ENCODE data around the gene NDUFB10.
"Not testable (repeated sequence)": the region's sequence is repeated elsewhere in the genome, so short reads cannot be mapped to it uniquely, and the experiment has no call there.

NDUFB10 gene

DNA sequence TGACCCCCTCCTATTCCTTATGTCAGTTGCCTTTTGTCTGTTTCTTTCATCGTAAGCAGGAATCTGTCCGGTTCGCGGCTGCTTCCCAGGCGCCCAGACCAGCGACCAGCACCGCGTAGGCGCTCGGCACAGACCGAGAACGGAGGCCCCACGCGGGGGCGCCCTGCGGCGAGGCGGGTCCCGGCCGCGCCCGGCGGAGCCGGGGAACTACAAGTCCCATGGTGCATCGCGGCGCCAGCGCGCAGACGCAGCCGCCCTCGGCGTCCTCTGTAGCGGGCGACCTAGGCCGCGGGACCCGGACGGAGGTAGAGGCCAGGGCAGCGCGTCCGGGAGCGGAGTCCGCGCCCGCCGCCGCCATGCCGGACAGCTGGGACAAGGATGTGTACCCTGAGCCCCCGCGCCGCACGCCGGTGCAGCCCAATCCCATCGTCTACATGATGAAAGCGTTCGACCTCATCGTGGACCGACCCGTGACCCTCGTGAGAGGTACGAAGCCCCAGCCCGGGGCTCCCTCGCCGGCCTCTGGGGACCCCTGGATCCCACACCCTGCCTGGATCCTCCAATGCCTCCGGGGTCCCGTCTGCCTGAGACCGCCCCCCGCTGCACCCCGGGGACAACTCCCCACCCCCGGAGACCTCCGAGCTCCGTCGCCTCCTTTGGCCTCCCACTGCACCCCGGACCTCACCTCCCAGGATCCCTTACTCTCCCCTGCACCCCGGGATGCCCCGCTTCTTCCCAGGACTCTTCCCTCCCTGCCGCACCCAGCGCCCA is at the start of gene NDUFB10:
Gene NDUFB10, plus strand, starts transcription at position 270 of the 771 bp plus-strand sequence. Its CDS starts 87 bp downstream, at position 357.
- DNase-seq = no peak

DNA sequence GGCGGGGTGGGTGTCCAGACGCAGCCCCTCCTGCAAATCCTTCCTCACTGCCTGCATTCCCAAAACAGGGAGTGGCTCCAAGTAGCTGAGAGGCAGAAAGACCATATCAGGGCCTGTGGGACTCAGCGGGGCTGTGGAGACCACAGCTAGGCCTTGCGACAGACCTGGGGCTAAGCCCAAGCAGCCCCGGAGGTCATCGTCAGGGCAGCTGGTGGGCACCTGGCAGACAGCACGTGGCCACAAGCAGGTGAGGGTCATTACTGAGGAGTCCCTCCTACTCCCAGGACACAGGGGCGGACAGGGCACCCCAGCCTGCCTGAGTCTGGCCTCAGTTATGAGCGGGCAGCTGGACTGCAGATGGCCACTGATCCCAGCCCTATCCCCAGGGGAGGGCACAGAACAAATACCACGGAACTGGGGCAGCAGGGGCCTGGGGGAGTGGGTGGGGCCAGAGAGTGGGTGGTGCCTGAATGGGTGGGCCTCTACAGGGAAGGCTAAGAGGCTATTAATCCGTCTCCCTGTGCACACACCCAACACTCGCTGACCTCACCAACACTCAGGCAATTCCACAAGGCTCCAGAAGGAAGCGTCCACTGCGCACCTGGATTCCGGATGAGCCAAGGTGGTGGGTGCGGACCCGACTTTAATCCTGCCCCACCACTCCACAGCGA is 49.6 kb upstream of the NDUFB10 start:
- peak; percentile 38 for DNase-seq

DNA sequence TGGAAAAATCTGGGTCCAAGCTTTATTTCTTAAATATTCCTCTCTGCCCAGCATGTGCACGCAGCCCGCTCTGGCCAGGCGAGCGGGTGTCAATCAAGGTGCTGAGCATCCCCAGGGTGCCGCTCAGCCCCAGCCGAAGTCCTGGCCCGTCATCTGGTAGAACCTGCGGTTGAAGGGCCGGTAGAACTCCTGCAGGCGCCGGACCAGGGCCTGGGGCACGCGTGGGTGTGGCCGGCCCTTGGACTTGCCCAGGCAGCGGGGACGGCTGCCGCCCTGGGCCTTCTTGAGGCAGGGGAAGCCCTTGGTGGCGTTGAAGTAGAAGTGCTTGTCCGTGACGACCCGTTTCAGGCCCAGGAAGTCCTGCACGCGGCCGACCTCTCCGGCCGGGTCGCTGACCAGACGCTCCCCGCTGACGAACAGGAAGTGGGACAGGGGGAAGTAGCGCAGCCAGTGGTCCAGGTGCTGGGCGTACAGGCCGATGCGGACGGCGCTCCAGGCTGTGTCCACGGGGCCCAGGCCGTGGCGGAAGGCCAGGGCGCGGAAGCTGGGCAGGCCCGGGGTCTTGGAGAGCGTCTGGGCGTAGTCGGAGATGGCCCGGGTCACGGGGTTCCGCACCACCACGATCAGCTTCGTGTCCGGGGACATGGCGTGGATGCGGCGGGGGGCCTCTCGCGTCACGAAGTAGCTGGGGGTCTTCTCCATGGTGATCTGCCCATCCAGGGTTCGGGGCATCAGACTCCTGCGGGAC is 47.7 kb upstream of the NDUFB10 start:
- no peak for DNase-seq

DNA sequence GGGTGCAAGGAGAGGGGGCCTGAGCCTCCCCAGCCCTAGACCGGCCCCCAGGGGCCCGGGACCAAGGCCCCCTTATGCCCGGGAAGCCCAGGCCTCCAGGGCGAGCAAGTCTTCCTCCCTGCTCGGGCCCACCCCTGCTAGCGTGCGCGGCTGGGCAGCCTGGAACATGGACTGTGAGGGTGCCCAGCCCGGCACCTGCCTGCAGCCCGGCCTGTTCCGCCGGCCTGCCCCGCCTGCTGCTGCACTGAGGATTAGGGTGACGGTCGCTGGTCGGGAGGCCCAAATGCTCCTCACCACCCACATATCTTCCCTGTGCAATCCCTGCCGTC is 47.2 kb upstream of the NDUFB10 start:
- no peak for DNase-seq

DNA sequence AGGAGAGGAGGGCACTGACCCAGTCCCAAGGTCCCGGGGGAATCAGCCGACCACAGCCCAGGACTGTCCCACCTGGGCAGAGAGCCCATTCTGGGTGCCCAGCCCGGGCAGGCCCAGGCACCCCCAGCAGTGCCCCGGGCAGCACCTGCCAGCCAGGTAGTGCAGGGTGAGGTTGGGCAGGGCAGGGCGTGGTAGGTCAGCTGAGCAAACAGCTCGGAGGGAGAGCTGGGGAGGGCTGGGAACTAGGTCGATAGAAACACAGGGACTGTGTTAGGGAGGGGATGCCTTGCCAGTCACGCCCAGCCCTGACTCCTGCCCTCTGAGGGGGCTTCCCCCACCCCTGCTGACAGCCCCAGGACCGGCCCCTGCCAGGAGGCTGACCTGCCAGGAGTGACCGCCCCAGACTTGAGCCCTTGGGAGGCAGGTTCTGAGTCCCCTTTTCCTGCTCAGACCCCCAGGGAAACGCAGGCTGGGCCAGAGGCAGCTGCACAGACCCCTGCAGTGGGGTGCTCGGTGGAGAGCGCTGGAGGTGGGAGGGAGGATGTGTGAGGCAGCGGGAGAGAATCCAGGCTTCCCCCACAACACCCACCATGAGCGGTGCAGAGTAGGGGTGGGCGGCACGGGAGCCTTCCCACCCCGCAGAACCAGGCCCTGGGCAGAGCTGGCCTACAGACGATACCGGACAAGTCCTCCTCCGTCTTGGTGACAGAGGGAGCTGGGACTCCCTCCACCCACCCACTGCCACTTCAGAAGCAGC is 45.8 kb upstream of the NDUFB10 start:
- DNase-seq = no peak

DNA sequence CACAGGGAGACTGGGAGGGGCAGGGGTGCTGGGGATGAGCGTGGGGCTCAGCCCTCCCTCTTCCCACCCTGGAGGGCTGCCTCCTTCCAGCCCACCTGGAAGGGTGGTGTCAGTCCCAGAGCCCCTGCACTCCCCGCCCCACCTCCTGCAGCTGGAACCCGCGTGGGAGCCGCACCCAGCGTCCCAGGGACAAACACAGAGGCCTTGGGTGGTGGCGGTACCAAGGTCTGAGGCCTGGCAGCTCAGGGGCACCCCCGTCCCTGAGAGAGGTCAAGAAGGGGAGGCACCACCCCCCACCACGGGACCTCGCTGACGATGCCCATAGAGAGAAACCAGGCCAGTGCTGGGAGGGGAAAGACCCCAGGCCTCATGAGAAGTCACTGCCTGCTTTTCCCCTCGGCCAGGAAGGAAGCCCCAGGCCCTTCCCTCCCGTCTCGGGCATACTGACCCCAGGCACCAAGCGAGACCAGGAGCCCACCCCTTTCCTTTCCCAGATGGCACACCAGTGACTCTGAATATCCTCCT is 45.2 kb upstream of the NDUFB10 start:
- no peak for DNase-seq

DNA sequence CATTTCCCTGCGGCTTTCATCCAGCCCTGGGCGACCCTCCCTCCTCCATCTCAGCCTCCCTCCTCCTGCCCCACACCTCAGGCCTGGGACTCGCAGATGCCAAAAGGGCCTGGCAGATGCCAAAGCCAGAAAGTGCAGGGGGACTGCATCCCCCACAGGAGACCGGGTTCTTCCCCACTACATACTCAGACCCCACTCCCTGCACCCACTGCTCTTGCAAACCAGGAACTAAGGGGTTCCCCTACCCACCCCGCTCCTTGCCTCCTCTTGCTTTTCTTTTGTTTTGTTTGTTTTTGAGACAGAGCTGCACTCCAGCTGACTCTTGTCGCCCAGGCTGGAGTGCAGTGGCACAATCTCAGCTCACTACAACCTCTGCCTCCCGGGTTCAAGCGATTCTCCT is 44.4 kb upstream of the NDUFB10 start:
- no peak for DNase-seq

DNA sequence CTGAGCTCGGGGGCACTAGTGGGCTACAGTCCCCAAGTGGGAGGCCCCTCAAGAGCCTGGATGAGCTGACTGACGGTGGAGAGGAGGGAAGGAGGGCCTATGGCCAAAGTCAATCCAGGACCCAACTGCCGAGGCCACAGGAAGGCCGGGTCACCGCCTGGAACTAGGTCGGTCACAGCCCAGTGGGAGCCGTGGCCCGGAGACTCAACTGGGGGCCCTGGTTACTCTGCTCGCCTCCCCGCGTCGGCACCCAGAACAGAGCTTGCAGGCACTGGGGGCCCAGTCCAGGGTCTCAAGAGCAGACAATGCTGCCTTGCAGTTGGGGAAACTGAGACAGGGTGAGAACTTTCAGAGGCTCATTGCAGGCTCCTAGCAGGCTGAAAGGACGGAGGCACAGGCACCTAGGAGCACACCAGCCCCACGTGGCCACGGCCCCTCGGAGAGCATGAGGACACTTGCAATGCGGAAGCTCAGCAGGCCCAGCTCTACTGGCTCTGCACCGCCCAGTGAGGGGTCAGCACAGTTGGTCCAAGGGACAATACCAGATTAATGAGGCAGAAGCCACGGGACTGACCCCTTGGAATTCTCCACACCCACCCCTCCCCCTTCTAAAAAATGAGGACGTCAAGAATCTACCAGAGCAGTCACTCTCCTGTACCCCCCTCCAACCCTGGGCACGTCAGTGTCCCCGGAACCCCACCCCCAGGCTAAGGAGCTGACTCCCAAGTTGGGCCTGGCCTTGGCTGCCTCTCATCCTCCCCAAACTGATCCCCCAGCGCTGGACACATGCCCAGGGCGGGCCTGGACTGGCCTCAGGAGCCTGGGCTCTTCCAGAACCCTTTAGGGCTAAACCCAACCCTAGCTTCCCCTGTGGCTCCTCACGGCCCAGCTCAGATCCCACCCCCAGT is 43.4 kb upstream of the NDUFB10 start:
- DNase-seq = no peak

DNA sequence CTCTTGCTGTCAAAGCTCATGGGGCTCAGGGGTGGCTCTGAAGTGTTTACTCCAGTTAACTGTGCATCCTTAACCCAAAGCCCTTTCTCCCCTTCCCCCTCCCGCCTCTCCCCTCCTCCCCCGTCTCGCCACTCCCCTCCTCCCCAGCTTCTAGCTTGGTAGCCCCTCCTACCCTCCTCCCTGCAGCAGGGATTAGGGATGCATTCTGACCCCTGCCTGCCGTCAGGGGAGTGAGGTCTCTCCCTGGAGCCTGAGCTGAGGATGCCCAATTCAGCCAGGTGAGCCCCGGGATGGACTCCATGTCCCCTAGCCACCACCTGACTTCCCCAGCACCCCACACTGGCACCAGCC is 42.7 kb upstream of the NDUFB10 start:
- DNase-seq = no peak

DNA sequence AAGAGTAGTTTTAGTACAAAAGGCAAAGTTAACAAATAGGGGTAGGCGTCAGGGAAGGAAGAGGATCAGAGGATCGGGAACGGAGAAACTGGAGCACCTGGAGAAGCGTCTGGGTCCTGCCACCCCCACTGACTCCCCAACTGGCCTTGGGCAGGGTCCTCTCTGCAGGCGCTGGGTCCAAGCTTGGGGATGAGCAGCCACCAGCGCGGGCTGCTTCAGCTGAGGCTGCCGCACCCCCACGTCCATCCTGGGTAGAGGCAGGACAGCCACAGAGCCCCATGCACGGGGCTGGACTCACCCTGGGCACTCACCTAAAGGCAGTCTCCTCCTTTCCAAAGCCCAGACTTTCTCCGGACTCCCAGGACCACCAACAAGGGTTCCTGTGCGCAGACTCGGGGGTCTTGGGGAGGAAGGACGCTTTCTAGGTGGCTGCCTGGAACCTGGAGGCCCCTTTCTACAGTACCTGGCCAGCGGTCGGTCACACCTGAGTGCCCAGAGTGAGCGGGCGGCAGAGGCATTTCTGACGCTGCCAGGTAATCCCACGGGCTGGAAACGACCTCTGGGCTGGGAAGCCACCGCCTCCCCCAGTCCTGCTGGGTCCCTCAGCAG is 42.2 kb upstream of the NDUFB10 start:
- DNase-seq = no peak

DNA sequence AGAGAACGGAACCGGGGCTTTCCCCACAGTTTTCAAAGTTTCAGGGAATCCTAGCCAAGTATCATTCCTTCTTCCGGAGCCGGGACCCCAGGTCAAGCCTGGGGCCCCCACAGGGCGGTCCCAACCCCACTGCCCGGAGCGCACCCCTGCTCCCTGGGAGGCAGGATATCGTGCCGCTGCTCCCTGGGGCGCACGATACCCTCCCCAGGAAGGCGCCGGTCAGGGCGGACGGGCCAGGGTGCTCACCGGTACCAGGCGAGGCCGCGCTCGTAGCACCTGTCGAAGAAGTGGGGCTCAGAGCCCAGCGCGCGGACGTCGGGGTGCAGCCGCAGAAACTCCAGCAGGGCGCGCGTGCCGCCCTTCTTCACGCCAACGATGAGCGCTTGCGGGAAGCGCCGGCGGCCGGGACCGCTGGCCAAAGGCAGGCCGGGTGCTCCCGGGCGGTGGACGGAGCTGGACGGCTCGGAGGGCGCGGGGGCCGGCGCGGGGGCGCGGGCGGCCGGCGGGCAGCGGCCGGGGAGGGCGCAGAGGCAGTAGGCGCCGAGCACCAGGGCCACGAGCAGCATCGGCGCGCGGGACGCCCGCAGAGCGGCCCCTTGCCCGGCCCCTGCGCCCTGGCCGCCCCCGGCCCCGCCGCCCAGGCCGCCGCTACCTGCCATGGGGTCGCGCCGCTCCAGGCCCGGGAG is 41.5 kb upstream of the NDUFB10 start:
- no peak for DNase-seq

DNA sequence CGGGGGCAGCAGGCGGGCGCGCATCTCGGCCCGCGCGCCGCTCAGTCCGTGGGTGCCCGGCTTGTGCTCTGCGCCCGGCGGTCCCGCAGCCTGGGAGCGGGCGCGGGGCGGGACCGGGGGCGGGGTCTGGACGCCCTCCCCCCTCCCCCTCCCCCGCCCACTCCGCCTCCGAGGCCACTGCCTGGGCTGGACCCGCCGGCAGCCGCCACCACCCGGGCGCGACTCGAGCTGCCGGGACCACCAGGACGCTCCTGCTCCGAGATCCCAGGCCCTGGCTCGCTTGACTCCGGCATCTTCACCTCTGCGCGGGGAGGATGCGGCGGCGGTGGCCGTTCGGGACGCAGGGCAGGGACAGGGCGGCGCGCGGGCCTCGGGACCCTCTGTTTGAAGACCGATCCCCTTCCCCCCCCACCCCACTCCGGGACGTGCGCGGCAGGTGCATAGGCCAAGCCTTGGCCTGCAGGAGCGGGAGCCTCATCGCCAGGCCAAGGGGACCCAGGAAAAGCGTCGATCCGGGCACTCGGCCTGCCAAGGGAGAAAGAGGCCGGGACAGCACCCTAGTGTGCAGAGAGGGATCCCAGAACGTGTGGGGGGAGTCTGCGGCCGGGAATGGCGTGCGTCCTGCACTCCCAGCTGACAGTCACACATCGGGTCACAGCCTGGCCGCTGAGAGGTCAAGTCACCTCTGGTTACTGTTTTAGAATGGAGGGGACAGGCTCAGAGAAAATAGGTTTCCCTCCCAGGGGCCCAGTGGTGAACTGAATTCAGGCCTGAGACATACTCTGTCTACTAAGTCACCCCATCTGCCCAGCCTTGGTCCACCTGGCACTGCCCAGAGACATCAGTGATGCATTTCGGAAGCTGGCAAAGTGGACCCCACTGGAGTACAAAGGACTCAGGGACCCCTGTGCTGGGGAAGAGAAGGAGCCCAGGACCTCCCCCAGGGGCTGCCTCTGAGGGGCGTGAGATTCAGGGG is 40.7 kb upstream of the NDUFB10 start, which contains the start of gene HS3ST6:
Gene HS3ST6, minus strand, starts transcription at position 65 of the 976 bp plus-strand sequence. CDS start 92 bp downstream, outside the sequence.
- no peak for DNase-seq

DNA sequence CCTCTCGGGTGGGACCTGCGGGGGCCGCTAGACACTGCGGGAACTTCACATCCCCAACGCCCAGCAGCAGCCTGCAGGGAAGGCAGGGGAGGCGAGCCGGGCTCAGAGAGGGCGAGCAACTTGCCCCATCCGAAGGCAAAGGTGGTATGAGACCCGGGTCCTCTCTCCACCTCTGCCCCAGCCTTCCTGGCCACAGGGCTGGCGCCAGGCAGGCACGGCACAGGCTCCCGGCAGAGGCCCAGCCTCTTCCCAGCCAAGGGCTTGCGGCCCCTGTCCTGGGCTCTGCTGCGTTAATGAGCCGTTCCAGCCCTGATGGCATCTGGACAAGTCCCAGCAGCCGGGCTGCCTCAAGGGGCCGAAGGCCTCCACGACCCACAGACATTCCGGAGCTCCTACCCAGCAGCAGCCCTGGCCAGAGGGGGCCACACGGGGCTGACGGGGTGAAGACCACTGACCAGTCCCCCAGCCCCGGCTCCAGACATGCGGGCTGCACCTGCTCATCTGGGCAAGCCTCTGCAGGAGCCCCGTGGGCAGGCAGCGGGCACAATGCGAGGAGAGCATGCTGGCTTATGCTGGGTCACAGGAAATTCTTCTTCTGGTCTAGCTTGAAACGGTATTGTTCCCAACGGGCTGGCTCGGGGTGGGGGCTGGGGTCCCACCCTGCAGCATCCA is 39.9 kb upstream of the NDUFB10 start:
- no peak for DNase-seq

DNA sequence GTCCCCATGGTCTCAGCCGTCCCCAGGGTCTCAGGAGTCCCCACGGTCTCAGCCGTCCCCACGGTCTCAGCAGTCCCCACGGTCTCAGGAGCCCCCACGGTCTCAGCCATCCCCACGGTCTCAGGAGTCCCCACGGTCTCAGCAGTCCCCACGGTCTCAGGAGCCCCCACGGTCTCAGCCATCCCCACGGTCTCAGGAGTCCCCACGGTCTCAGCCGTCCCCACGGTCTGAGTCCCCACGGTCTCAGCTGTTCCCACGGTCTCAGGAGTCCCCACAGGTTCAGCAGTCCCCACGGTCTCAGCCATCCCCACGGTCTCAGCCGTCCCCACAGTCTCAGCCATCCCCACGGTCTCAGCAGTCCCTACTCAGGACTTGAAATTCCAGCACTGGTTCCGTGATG is 39.2 kb upstream of the NDUFB10 start:
- DNase-seq = not testable (repeated sequence)

DNA sequence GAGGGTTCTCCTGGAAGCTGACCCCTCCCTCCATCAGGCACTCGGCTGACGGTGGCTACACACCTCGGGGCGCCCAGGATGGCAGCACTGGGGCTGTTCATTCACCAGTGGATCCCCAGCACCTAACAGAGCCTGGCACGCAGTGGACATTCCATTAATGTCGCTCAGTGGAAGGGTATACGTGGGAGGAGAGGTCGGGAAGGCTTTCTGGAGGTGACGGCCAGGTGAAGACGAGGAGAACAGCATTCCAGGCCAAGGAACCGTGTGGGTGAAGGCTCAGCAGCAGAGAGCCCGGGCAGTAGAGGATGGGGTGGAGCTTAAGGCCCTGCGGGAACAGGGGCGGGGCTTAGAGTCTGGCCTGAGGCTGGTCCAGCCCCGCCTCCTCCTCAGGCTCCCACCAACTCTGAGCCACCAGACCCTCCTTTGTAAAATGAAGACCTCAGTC is 38.6 kb upstream of the NDUFB10 start:
- DNase-seq = no peak

DNA sequence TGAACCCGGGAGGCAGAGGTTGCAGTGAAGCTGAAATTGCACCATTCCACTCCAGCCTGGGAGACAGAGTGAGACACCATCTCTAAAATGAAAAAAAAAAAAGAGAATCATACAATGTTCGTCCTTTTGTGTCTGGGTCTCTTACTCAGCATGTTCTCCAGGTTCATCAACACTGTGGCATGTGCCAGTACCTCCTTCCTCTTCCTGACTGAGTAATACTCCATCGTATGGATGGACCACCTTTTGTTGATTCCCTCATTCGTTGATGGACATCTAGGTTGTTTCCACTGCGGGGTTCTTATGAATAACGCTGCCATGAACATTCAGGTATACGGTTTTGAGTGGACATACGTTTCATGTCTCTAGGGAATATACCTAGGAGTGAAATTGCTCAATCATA is 37.0 kb upstream of the NDUFB10 start:
- no peak for DNase-seq

DNA sequence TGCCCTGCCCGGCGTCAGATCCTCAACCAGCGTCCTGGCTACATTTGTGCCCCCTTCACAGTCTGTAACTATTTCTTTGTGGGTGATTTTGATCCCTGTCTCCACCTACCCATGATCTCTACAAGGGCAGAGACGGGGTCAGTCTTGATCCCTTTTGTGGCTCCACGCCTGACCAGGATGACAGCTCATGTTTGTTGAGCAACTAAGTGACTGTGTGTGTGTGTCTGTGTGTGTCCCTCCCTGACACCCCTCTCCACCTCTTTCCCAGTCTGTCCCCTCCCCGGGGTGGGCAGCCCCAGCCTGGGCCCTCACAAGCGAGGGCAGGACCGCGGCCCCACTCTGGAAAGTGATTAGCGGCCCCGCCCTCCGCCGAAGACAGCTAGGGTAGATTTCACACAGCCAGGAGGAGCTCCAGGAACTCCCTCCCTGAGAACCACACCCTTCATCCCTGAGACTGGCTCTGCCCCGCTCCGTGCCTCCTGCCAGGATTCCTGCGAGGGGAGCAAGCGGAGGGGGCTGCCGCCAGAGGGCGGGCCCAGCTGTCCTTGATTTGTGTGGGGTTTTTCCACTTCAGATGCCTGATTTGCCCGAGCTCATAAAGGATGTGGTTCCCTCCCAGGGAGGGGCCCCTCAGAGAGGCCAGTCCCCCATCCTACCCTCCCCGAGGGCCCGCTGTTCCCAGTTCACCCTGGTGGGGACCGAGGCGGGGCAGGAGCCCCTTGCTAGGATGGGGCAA is 35.9 kb upstream of the NDUFB10 start:
- peak; percentile 68 for DNase-seq

DNA sequence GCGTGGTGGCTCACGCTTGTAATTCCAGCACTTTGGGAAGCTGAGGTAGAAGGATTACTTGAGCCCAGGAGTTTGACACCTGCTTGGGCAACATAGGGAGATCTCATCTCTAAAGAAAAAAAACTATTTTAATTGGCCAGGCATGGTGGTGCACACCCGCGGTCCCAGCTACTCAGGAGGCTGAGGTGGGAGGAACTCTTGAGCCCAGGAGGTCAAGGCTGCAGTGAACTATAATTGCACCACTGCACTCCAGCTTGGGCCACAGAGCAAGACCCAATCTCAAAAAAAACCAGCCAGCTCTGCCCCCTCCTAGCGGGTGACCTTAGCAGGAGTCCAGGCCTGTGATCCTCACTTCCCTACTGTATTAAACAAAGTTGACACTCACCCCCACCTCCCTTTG is 35.2 kb upstream of the NDUFB10 start:
- no peak for DNase-seq

Data from NCI-H524 treated with DMSO at 0.1 percent for 48 hours (cell line).